ENCODE results near the gene NUP160. TPM values are rescaled to one million over a fixed set of nuclear protein-coding genes. Genes with fewer than 3 reads are reported as not detected.

The NUP160 gene
- total RNA-seq, 6 experiments from 2014 or later: 9.5 to 14.3 (median 11.2) TPM

DNA sequence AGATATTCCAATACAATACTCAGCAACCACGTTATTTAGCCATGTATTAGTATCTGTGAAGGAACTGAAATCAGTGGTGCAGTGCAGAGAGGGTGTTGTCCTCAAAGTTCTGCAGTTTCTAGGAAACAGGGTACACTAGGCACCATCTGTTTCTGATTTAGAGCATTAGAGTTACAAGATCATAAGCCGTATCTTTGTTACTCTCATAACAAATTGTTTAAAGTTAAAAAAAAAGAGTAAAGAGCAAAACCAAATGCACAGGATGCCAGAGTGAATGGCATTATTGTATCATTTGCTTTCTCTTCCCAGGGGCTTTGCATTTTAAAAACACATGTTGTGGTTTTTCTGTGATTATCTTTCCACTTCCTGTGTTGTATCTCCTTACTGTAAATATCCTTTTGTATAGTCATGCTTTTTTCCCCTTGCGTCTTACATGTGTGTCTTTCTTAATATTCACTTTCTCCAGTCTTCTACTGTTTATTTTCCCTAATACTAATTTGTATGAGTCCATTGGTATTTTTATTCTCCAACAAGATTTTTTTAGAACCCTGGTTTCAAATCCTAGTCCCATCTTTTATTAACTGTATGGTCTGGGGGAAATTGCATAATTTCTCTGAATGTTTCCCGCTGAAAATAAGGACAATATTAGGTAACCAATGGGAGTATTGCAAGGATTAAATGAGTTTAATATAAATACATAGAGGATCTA, 15.2 kb upstream of the NUP160 start:
- H3K4me1 ChIP-seq: no peaks in the 10 kb centered on the region
- no peaks in the 10 kb centered on the region for H3K27me3 ChIP-seq
- no peaks in the 10 kb centered on the region for H3K9me3 ChIP-seq
- DNase-seq (no peak), ATAC-seq (peak; percentile 28 to 72 (median 37))
- H3K4me3 ChIP-seq: no peak overlapping the region
- TF ChIP-seq CTCF (IDR thresholded peaks at IDR 0.05) (no peak), POLR2A (IDR thresholded peaks at IDR 0.05) (no peak)
- intact Hi-C loops (cut with DNase I): no loop called here
- 44% methylated on average over 4 of the region's 4 CpGs for WGBS (ENCODE audit: insufficient coverage, low coverage, low lambda C conversion rate, missing lambda C conversion rate)
- H3K36me3 ChIP-seq: no peaks in the 10 kb centered on the region
- no peak overlapping the region for H3K27ac ChIP-seq

DNA sequence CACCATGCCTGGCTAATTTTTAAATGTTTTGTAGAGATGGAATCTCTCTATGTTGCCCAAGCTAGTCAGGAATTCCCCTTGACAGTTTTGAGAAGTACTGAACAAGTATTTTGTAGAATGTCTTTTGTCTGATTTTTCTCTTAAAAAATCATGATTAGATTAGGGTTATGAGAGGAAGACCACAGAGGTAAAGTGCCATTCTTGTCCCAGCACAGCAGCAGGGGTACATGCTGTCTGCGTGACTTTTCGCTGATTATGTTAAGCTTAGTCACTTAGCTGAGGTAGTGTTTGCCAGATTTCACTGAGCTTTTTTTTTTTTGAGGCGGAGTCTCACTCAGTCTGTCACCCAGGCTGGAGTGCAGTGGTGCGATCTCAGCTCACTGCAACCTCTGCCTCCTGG, 13.6 kb upstream of the NUP160 start:
- TF ChIP-seq CTCF (IDR thresholded peaks at IDR 0.05) (no peak), POLR2A (IDR thresholded peaks at IDR 0.05) (no peak)
- no peak overlapping the region for H3K4me3 ChIP-seq
- intact Hi-C loops (cut with DNase I): no loop called here
- H3K27me3 ChIP-seq: no peaks in the 10 kb centered on the region
- 83% methylated on average over 4 of the region's 4 CpGs for WGBS (ENCODE audit: insufficient coverage, low coverage, low lambda C conversion rate, missing lambda C conversion rate)
- no peak overlapping the region for H3K27ac ChIP-seq
- H3K4me1 ChIP-seq: no peaks in the 10 kb centered on the region
- DNase-seq: no peak
- no peaks in the 10 kb centered on the region for H3K9me3 ChIP-seq
- peak in 1 of 4 donors; percentile 31 for ATAC-seq
- no peaks in the 10 kb centered on the region for H3K36me3 ChIP-seq

- Histone ChIP-seq H3K27ac (no peak overlapping the region), H3K27me3 (no peaks in the 10 kb centered on the region), H3K4me3 (no peak overlapping the region), H3K9me3 (no peaks in the 10 kb centered on the region), H3K36me3 (no peaks in the 10 kb centered on the region), H3K4me1 (no peaks in the 10 kb centered on the region)
- DNase-seq (no peak), ATAC-seq (no peak)
- intact Hi-C loops (cut with DNase I): no loop called here
- 74% methylated on average over 6 of the region's 6 CpGs for WGBS (ENCODE audit: insufficient coverage, low coverage, low lambda C conversion rate, missing lambda C conversion rate)
- TF ChIP-seq POLR2A (IDR thresholded peaks at IDR 0.05): no peak
- TF ChIP-seq CTCF (IDR thresholded peaks at IDR 0.05): no peak
Measured at GRCh38 chr11:47860536-47860935, 12.4 kb upstream of the NUP160 start.

DNA sequence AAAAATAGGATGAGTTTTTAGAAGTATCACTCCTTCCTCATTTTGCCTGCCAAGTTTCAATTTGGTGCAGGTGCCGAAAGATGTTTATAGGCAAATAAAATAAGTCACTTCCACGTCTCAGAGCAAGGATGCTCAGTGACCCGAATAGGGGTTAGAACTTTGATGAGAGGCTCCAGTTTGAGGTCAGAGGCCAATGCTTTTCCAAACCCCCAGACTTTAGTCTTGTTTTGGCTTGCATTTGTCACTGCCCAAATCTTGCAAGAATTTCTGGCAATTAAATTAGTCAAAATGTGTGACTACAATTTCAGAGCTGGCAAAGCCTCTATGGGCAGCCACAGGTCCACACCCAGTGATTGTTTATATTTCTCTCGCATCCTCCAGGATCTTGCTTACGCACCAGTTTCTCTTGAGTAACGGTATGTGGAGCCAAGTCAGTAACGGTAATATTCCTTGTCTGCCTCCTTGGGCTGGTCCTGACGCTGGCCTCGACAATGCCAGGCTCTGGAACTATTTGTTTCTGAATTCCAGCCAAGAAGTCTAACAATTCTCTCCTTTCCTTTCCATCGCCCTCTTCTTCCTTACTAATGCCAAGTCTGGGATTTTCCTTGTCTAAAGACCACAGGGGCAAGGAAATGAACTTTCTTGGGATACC, 9.9 kb upstream of the NUP160 start:
- 48% methylated on average over 10 of the region's 10 CpGs for WGBS (ENCODE audit: insufficient coverage, low coverage, low lambda C conversion rate, missing lambda C conversion rate)
- no peak for TF ChIP-seq POLR2A (IDR thresholded peaks at IDR 0.05)
- TF ChIP-seq CTCF (IDR thresholded peaks at IDR 0.05): no peak

More for the DNA sequence above, 9.9 kb upstream of the NUP160 start:
- no peaks in the 10 kb centered on the region for H3K4me1 ChIP-seq
- no peak for DNase-seq
- H3K27ac ChIP-seq: no peak overlapping the region
- no peaks in the 10 kb centered on the region for H3K27me3 ChIP-seq
- H3K4me3 ChIP-seq: no peak overlapping the region
- intact Hi-C loops (cut with DNase I): no loop called here
- no peaks in the 10 kb centered on the region for H3K36me3 ChIP-seq
- H3K9me3 ChIP-seq: no peaks in the 10 kb centered on the region
- ATAC-seq: peak in 2 of 4 donors; percentile 33 to 40

Measured in right lobe of liver (tissue), 6 donors.